Stimulated activated CD4-positive, alpha-beta T cell treated with anti-CD3 and anti-CD28 coated beads, Interleukin-15, amount 100 ng/mL, for 24 hours (primary cell): ENCODE data around the gene RNASE12.
"Not testable (repeated sequence)": the region's sequence is repeated elsewhere in the genome, so short reads cannot be mapped to it uniquely, and the experiment has no call there.

Source experiments
- DNase-seq: peaks from one replicate; pipeline ENCODE4 v3.0.0-alpha.2; 2020

RNASE12 gene

DNA sequence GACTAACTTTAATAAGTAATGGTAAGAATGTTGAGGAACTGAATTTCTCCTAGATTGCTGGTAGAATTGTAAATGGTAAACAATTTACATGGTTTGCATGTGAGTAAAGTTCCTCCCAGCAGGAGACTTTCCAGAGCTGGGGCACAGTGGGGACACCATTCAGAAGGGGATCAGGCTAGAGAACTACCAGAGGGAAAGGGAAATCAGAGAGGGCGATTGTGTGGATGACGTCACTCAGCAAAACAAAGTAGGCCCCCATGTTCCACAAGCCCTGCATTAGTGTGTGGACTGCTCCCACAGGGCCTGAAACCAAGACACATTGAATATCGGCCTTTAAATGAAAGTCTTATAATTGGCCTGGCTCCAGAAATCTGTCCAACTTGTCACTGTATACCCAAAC is 12.9 kb downstream of the RNASE12 start:
- no peak for DNase-seq

DNA sequence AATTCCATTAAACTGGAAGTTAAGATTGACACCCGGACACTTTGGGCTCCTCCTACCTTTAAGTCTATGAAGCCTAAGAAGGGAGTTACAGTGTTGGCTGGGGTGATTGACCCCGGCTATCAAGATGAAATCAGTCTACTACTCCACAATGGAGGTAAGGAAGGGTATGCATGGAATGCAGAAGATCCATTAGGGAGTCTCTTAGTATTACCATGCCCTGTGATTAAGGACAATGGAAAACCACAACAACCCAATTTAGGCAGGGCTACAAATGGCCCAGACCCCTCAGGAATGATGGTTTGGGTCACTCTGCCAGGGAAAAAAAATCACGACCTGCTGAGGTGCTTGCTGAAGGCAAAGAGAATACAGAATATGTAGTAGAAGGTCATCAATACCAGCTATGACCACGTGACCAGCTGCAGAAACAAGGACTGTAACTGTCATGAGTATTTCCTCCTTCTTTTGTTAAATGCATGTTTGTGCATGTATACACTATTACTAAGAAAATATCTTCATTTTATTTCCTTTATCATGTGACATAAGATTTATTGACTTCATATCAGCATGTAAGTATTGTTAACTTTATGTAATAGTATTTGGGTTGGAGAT is 18.7 kb downstream of the RNASE12 start:
- not testable (repeated sequence) for DNase-seq

DNA sequence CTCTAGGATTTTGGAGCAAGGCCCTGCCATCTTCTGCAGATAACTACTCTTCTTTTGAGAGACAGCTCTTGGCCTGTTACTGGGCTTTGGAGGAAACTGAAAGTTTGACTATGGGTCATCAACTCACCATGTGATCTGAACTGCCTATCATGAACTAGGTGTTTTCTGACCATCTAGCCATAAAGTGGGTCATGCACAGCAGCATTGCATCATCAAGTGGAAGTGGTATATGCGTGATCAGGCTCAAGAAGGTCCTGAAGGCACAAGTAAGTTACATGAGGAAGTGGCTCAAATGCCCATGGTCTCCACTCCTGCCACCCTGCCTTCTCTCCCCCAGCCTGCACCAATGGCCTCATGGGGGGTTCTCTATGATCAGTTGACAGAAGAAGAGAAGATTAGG is 20.5 kb downstream of the RNASE12 start:
- DNase-seq: not testable (repeated sequence)

DNA sequence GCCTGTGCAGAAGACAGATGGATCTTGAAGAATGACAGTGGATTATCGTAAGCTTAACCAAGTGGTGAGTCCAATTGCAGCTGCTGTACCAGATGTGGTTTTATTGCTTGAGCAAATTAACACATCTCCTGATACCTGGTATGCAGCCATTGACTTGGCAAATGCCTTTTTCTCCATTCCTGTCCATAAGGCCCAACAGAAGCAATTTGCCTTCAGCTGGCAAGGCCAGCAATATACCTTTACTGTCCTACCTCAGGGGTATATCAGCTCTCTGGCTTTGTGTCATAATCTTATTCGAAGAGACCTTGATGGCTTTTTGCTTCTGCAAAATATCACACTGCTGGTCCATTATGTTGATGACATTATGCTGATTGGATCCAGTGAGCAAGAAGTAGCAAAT is 21.3 kb downstream of the RNASE12 start:
- DNase-seq: not testable (repeated sequence)

DNA sequence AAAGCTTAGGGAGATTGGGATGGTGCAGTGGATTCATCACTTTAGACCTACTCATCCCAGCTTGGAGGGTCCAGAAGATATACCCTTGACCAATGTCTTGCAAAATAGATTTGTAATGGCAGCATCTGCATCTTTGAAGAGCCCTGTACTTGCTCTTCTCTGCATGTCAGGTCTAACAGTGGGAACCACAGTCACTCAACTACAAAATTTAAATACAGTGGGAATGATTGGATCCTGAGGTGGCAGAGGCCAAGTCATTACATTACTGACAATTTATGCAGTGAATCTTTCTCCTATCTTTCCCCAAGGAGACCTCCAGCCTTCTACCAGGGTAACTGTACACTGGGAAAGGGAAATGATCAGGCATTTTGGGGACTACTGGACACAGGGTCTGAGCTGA is 22.1 kb downstream of the RNASE12 start:
- DNase-seq: no peak

DNA sequence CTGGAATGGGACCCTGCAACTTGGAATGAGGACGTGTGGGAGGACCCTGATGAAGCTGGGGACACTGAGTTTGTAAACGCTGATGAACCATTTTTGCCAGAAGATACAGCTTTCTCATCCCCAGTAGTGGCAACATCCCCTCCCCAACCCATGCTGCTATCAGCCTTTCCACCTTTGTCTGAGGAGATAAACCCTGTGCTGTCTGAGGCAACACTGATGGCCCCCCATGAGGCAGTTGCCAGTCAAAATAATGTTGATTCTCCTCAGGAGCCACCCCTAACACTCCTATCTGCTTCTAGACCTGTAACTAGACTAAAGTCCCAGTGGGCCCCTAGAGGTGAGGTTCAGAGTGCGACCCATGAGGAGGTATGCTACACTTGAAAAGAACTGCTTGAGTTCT is 22.8 kb downstream of the RNASE12 start:
- DNase-seq: no peak

DNA sequence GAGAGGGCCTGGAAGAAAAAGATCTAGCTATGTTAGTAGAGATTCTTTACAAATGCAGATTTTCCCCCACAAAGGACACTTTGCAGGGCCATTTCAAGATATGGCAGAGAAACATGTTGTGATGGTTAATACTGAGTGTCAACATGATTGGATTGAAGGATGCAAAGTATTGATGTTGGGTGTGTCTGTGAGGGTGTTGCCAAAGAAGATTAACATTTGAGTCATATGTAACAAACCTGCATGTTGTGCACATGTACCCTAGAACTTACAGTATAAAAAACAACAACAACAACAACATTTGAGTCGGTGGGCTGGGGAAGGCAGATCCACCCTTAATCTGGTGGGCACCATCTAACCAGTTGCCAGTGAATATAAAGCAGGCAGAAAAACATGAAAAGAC is 24.0 kb downstream of the RNASE12 start:
- DNase-seq: not testable (repeated sequence)

DNA sequence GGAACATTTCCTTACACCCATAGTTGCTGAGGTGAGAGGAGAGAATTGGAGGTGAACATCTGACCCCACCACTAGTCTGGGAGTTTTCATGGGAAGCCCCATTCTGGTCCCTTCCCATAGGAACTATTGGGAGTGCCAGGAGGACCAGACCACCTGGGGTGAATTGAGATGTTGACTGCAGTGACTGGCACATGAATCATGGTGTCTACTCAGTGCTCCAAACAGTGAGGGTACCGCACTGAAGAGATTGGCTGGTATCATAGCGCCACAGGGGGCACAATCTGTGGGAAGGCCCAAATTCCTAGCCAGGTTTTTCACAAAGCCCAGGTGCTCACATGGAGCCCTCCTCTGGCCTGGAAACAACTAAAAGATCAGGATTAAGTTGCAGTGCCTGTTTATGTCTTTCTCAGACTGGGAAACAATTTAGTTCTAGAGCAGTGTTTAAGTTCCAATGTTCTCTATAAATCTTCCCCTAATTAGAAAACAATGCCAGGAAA is 26.6 kb downstream of the RNASE12 start:
- DNase-seq: no peak

DNA sequence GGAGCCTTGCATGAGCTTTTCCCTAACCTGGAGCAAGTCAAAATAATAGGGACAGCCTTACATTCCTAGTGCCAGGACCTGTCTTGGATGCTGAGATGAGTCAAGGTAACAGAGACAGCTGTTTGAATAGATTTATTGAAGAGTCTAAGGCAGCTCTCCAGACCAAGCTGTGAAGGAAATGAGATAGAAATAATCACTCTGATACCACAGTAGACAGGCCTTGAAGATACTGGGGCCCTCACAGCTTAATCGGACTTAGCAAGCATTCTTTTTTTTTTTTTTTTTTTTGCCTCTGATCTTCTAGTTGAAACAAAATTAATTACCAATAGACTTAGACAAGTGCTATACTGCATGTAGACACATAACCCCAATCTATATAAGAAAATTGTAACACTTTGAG is 27.2 kb downstream of the RNASE12 start:
- DNase-seq: no peak

DNA sequence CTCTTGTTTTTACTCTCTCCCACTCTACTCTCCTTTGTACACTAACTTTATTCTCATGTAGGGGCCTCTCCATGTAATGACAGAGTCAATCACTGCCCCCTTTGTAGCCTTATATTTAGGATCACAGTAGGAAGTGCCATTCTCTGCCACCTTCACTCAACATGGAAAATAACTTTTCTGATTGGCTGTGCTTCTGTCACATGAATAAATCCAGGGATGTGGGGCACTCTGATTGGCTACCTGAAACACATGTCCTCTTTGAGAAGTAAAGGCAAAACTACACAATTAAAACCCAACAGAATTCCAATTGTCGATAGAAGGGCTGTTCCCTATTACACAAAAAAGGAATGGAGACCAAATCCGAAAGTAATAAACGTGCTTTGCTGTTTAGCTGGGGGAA is 30.2 kb downstream of the RNASE12 start, which contains the start of gene RNASE9:
RNASE9 (minus strand) TSS at position 87 of the 400 bp plus-strand sequence.
- DNase-seq: no peak

DNA sequence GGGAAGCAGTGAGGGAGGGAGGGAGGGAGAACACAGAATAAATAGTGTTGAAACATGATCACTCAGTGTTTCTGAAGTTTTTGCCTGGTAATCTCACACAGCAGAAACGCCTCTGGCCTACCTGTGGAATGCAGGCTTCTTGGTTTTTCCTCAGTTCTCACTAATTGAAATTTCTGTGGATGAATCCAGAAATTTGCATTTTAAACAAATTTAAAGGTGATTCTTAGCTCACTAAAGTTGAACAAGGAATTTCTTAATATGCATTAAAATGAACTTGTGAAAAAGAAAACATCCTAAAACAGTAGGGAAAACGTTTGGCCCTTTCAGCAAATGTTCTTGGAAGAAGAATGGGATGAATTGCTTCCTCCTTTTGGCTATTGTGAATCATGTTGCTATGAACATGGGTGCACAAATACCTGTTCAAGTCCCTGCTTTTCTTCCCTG is 31.7 kb downstream of the RNASE12 start:
- DNase-seq: no peak

DNA sequence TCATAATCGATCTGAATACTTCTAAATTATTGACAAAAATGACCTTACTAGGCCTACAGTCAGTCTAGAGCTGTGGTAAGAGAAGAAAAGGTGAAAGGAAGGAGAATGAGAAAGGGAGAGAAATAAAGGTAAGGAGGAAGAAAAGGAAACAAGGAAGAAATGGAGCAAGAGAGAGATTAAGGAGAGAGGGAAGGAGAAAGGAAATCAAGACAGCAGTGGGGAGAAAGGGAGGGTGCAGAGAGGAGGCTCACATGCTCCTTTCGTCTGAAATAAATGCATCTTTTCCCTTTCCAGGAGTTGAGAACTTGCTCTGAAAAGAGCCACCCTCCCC is 34.0 kb downstream of the RNASE12 start:
- DNase-seq: no peak

DNA sequence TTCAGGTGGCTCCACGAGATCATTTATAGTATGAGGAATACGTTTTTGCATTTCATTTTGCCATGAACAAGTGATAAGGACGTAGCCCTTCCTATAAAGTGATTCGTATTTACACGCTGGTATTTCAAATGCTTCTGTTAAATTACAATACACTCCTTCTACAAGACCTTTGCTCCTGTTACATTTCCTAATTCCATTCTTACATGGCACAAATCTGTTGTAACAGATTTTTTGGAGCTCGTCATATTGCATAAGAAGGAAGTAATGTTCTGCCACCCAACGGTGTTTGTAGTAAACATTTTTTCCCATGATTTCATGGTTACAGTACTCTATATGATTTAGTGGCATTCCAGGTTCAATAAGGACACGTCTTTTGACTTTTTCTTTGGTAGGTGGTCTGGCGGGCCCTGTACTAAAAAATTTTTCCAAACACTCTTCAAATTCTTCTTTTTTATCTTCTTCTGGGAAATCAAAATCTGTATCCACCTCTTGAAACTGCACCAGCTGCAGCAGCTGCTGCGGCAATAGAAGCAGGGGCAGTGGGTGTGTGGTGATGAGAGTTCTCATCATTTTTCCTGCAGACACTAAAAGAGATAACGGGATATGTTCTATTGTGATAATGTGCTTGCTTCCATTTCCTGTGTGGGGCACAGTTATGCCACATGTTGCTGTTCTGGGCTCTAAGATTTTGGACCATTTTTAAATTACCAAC is 34.5 kb downstream of the RNASE12 start:
- no peak for DNase-seq

DNA sequence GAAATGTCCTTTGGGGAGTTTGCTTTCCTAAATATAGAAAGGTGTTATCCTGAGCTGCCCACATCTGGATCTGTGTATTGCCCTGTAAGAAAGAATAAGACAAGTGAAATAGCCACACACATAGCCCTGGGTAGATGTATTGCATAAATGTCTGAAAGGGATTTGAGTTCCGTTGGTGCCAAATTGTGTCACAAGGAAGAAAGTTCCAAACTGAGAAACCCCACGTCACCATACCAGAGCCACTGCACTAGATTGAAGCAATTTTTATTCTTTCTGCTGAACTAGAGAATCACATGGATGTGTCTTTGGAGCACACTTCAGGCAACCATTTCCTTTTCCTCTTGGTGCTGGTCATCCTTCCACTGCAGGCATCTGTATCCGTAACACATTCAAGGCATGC is 35.3 kb downstream of the RNASE12 start:
- DNase-seq: no peak

DNA sequence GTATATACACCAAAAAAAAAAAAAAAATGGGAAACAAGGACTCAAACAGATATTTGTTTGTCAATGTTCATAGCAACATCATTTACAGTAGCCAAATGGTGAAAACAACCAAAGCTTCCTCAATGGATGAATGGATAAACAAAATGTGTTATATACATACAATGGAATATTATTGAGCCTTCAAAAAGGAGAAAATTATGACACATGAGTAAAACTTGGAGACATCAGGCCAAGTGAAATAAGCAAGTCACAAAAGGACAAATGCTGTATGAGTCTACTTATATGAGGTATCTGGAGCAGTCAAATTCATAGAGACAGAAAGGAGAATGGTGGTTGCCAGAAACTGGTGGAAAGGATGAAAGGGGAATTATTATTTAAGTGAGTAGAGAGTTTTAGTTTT is 38.2 kb downstream of the RNASE12 start:
- no peak for DNase-seq

DNA sequence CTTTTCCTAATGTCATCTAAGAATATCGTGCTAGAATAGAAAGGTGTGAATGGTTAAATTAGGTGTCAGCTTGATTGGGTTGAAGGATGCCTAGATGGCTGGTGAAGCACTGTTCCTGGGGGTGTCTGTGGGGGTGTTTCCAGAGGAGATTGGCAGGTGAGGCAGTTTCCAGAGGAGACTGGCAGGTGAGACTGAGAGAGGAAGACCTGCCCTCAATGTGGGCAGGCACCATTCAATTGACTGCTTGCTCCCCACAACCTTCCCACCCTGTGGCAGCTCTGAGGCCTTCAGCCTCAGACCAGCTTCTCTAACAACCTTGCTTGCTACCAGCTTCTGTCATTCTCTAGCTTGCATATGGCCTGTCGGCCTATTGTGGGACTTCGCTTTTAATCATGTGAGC is 39.6 kb downstream of the RNASE12 start:
- DNase-seq: no peak

DNA sequence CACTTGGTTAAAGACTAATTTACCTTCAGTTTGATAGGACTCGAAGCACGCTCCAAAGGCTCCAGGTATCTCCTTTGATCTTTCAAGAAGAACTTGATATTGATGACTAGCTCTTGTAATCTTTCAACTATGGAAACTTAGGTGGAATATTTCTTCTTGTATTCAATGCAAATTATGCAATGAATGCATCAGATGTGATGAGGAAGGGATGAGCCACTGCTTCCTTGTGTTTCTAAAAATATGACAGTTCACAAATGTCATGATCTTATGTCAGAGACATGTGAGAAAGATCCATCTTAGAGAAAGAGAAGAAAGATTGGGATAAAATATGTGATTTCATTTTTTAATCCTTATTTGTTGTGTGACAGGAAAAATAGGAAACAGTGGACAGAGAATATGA is 40.2 kb downstream of the RNASE12 start:
- no peak for DNase-seq

DNA sequence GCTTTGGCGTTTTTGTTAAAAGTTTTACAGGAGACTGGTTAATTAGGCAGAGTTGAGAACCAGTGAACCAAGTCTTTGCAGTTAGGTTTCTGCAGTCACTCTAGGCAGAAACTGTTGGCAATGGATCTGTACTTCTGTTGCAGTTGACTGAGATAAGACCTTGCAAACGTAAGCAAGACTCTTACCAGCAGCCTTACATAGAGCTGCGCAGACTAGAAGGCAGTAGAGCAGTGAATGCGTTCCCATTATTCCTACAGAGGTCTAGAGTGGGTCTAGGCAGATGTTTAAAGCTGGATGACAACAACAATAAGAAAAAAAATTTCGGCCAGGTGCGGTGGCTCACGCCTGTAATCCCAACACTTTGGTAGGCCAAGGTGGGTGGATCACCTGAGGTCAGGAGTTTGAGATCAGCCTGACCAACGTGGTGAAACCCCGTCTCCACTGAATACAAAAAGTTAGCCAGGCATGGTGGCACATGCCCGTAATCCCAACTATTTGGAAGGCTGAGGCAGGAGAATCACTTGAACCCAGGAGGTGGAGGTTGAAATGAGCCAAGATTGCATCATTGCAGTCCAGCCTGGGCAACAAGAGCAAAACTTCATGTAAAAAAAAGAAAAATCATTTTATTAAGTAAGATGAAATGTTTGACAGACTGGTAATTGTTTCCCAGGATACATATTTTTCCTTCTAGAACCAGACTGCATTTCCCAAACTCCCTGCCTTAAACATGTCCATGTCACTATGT is 42.6 kb downstream of the RNASE12 start:
- DNase-seq: no peak

DNA sequence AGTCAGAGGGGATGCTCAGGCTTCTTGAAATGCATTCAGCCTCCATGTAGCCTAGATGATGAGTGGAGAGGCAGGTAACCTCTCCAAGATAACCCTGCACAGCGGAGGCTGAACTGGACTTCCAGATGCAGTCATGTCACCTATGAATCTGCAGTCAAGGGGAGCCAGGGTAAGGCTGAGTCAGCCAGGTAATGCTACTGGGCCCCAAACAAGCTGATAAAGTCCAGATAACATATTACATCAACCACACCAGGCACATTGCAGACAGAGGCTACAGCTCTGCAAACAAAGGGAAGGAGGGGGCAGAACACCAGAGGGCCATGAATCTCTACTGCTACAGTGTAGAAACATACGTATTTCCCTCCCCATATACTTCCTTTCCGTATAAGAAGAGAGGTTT is 44.3 kb downstream of the RNASE12 start:
- no peak for DNase-seq
